KOPT-K1 (cell line): ENCODE measurements around the gene HIP1R.

Source experiments
- H3K27ac ChIP-seq: fragments of 200-600 bp; sonication (generic); 2 replicates; pipeline ENCODE4 v1.5.1; 2016; ENCODE audit warnings: antibody characterized with exemption, mild to moderate bottlenecking, low read depth, low read length; ENCODE audit not compliant: poor library complexity, severe bottlenecking
- H3K36me3 ChIP-seq: fragments of 200-600 bp; sonication (generic); 2 replicates; pipeline ENCODE4 v1.5.1; 2017; ENCODE audit warnings: antibody characterized with exemption, mild to moderate bottlenecking, low read length, moderate library complexity; ENCODE audit not compliant: insufficient read depth
- H3K9me3 ChIP-seq: fragments of 200-600 bp; sonication (generic); 2 replicates; pipeline ENCODE4 v1.5.1; 2017; ENCODE audit warnings: antibody characterized with exemption, low read length, mild to moderate bottlenecking; ENCODE audit not compliant: insufficient read depth, poor library complexity, severe bottlenecking

Gene HIP1R

GRCh38 chr12:122820838-122821271 lies 14.4 kb upstream of the HIP1R start:
- no peak overlapping the region for H3K27ac ChIP-seq

GRCh38 chr12:122823429-122823828 lies 11.8 kb upstream of the HIP1R start:
- Histone ChIP-seq H3K9me3 (no peaks in the 10 kb centered on the region), H3K27ac (no peak overlapping the region)

More at GRCh38 chr12:122820838-122821271, 14.4 kb upstream of the HIP1R start:
- Histone ChIP-seq H3K9me3 (no peaks in the 10 kb centered on the region), H3K36me3 (no peaks in the 10 kb centered on the region)

GRCh38 chr12:122825773-122826724 lies 9.2 kb upstream of the HIP1R start:
- Histone ChIP-seq H3K27ac (no peak overlapping the region), H3K9me3 (no peaks in the 10 kb centered on the region)

More at GRCh38 chr12:122823429-122823828, 11.8 kb upstream of the HIP1R start:
- no peaks in the 10 kb centered on the region for H3K36me3 ChIP-seq

GRCh38 chr12:122827258-122827657 lies 8.0 kb upstream of the HIP1R start:
- Histone ChIP-seq H3K9me3 (no peaks in the 10 kb centered on the region), H3K36me3 (no peaks in the 10 kb centered on the region), H3K27ac (no peak overlapping the region)

More at GRCh38 chr12:122825773-122826724, 9.2 kb upstream of the HIP1R start:
- no peaks in the 10 kb centered on the region for H3K36me3 ChIP-seq

- Histone ChIP-seq H3K9me3 (no peaks in the 10 kb centered on the region), H3K36me3 (no peaks in the 10 kb centered on the region), H3K27ac (no peak overlapping the region)
Measured at GRCh38 chr12:122830517-122831214, 4.6 kb upstream of the HIP1R start.

- H3K9me3 ChIP-seq: no peaks in the 10 kb centered on the region
- 0 out of 2 replicates have a peak, but pooled peaks cover 6% of the 10 kb centered on the region for H3K36me3 ChIP-seq
- H3K27ac ChIP-seq: no peak overlapping the region
Measured at GRCh38 chr12:122834104-122834920, 945 bp upstream of the HIP1R start.

- H3K27ac ChIP-seq: peak overlapping the region; percentile 65
- peaks cover 15% of the 10 kb centered on the region; the same call in 1 of the 2 replicates for H3K36me3 ChIP-seq
- no peaks in the 10 kb centered on the region for H3K9me3 ChIP-seq
Measured at GRCh38 chr12:122835750-122836026, 431 bp downstream of the HIP1R start.

GRCh38 chr12:122836027-122836921 lies 1.0 kb downstream of the HIP1R start:
- Histone ChIP-seq H3K27ac (peak overlapping the region; percentile 65), H3K36me3 (peaks cover 15% of the 10 kb centered on the region; the same call in 1 of the 2 replicates), H3K9me3 (no peaks in the 10 kb centered on the region)

- peak overlapping the region; percentile 65 for H3K27ac ChIP-seq
- H3K9me3 ChIP-seq: no peaks in the 10 kb centered on the region
- peaks cover 15% of the 10 kb centered on the region; the same call in 1 of the 2 replicates for H3K36me3 ChIP-seq
Measured at GRCh38 chr12:122837306-122838265, 2.3 kb downstream of the HIP1R start.

- Histone ChIP-seq H3K27ac (no peak overlapping the region), H3K36me3 (peaks cover 15% of the 10 kb centered on the region; the same call in 1 of the 2 replicates), H3K9me3 (no peaks in the 10 kb centered on the region)
Measured at GRCh38 chr12:122838841-122839240, 3.6 kb downstream of the HIP1R start.

GRCh38 chr12:122839907-122840554 lies 4.8 kb downstream of the HIP1R start:
- Histone ChIP-seq H3K9me3 (no peaks in the 10 kb centered on the region), H3K36me3 (peaks cover 15% of the 10 kb centered on the region; the same call in 1 of the 2 replicates), H3K27ac (no peak overlapping the region)

- no peaks in the 10 kb centered on the region for H3K9me3 ChIP-seq
- H3K36me3 ChIP-seq: peaks cover 15% of the 10 kb centered on the region; the same call in 1 of the 2 replicates
- H3K27ac ChIP-seq: no peak overlapping the region
Measured at GRCh38 chr12:122840580-122841513, 5.6 kb downstream of the HIP1R start.
